ENCODE measurements around the gene MS4A4E. TPM values are rescaled to one million over a fixed set of nuclear protein-coding genes. Genes with fewer than 3 reads are reported as not detected.
"Not testable (repeated sequence)": the region's sequence is repeated elsewhere in the genome, so short reads cannot be mapped to it uniquely, and the experiment has no call there.

Gene MS4A4E
- total RNA-seq, 2 experiments from 2014 or later, result not detected

DNA sequence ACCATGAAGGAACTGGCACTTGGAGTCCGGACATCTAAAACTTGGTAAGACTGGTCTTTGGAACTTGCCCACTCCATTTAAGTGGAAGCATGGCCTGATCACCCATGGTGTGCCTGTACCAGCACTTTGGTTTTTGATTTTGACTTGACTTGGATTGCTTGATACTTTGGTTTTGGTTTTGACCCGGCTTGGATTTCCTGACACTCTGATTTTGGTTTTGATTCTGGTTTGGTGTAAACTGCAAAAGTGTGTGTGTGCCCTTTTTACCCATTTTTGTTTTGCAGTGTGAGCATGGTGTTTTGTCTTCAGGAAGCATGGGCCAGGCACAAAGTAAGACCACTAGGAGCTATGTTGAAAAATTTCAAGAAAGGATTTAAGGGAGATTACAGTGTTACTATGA, 56.8 kb downstream of the MS4A4E start:
- H3K9me3 Mint-ChIP-seq; intact Hi-C loops (cut with micrococcal nuclease); H3K4me1 Mint-ChIP-seq (ENCODE audit: low read depth); H3K36me3 Mint-ChIP-seq (ENCODE audit: low read depth); H3K27ac Mint-ChIP-seq; CTCF ChIA-PET; DNase-seq; H3K4me3 Mint-ChIP-seq: not testable (repeated sequence)
- H3K27me3 Mint-ChIP-seq (ENCODE audit: low read depth), result peaks cover 15% of the 10 kb centered on the region

DNA sequence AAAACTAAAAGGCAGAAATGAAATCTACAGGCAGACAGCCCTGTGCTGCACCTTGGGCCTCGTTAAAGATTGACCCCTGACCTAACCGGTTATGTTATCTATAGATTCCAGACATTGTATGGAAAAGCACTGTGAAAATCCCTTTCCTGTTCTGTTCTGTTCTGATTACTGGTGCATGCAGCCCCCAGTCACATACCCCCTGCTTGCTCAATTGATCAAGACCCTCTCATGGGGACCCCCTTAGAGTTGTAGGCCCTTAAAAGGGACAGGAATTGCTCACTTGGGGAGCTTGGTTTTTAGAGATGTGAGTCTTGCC, 57.5 kb downstream of the MS4A4E start:
- H3K36me3 Mint-ChIP-seq (ENCODE audit: low read depth); DNase-seq; intact Hi-C loops (cut with micrococcal nuclease); H3K4me1 Mint-ChIP-seq (ENCODE audit: low read depth); CTCF ChIA-PET; H3K9me3 Mint-ChIP-seq; H3K27ac Mint-ChIP-seq; H3K4me3 Mint-ChIP-seq: not testable (repeated sequence)
- H3K27me3 Mint-ChIP-seq (ENCODE audit: low read depth), result peaks cover 18% of the 10 kb centered on the region

DNA sequence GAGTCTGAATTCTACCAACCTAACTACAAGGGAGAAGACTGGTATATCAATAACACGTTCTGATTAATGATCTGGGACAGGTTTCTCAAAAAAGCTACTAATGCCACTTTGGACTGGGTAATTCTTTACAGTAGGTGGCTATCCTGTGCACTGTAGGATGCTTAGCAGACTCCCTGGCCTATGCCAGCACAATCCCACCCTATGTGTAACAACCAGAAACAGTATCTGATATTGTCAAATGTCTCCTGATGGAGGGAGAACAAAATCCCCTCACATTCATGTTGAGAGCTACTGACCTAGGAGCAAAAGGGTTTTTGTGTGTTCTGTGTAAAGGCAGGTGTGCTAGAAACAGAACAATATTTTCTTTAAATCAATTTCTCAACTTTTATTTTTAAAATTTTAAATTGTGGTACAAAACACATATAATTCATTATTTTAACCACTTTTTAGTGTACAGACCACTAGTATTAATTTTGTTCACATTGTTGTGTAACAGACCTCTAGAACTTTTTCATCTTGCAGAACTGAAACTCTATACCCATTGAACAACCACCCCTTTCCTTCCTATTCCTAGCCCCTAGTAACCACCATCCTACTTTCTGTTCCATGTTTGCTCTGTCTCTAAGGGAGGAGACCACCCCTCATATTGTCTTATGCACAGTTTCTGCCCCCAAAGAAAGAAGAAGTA, 58.0 kb downstream of the MS4A4E start:
- CTCF ChIA-PET, result interaction anchor here (1.3 kb wide), 1 partner anchor 8 kb away, joined by 3 read pairs; no protein-coding TSS in a partner anchor
- Mint-ChIP-seq H3K36me3 (ENCODE audit: low read depth) (no peaks in the 10 kb centered on the region), H3K9me3 (peaks cover 3% of the 10 kb centered on the region), H3K4me3 (no peak overlapping the region), H3K27ac (no peak overlapping the region), H3K4me1 (ENCODE audit: low read depth) (no peaks in the 10 kb centered on the region), H3K27me3 (ENCODE audit: low read depth) (peaks cover 21% of the 10 kb centered on the region)
- intact Hi-C loops (cut with micrococcal nuclease), result no loop called here
- DNase-seq, result no peak

DNA sequence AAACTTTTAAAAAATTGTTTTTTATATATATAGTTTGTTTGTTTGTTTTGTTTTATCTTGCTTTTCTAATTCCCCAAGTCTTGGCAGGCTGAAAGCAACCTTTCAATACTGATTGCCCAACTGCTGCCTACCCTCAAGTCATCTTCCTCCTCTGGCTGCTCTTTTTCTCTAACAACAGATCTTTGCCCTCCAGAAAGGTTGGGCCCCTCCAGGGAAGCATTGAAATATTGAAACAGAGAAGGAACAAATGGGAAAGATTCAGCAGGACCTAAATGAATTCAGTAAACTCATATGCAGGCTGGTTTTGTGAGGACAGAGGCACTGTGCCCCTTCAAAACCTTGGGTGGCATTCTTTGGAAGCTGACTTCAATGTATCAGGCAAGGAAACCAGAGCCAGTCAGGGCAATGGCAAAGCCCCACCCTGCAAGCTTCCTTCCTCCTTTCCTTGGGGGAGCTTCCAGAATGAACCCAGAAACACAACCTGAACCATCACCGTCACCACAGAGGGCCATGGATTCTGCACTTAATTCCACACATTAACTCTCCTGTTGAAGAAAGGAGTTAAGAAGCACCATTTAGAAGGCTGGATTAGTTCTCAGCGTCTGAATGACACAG, 59.2 kb downstream of the MS4A4E start:
- H3K9me3 Mint-ChIP-seq, result peaks cover 3% of the 10 kb centered on the region
- no peak overlapping the region for H3K4me3 Mint-ChIP-seq
- no peak overlapping the region for H3K27ac Mint-ChIP-seq
- peaks cover 30% of the 10 kb centered on the region for H3K27me3 Mint-ChIP-seq (ENCODE audit: low read depth)
- CTCF ChIA-PET, result interaction anchor here (1.3 kb wide), 1 partner anchor 9 kb away, joined by 3 read pairs; no protein-coding TSS in a partner anchor
- H3K36me3 Mint-ChIP-seq (ENCODE audit: low read depth), result no peaks in the 10 kb centered on the region
- no peaks in the 10 kb centered on the region for H3K4me1 Mint-ChIP-seq (ENCODE audit: low read depth)
- intact Hi-C loops (cut with micrococcal nuclease), result no loop called here
- no peak for DNase-seq

DNA sequence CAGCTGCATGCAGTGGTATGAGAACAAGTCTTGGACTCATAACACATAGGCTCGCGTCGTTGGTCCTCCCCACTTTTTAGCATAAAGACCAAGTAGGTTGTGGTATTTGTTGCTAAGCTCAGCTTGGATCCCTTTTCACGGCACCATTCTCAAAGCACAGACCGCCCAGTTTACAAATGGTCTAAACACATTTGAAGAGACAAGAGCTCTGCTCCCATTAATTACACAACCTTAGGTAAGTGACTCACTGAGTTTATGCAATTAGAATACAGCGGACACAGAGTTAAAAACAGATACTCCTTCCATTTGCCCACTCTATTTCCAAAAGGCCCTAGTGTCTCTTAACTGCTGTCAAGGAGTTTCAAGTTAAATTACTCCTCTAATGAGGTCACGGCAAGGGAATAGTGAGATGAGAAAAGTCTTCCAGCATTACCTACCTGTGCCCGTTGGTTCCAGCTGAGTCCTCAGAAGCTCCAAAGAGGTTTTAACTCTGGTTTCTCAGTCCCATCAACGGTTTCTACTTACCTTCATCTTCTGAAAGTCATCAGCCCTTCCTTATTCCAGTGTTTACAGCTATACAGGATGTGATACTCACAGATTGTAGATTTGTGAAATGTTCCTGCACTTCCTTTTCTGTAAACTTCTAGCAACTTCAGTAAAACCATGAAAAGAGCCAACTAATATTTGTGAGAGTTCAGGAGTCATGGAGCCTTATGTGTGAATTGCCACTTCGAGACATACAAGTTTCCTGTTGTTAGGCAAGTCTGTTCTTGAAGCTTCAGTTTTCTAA, 60.2 kb downstream of the MS4A4E start, which contains the start of gene MS4A6A:
Gene MS4A6A (minus strand): TSS at position 543 of the 790 bp plus-strand sequence. CDS start 1,356 bp downstream, outside the sequence.
- intact Hi-C loops (cut with micrococcal nuclease), result no loop called here
- DNase-seq, result no peak
- no peaks in the 10 kb centered on the region for H3K36me3 Mint-ChIP-seq (ENCODE audit: low read depth)
- no peaks in the 10 kb centered on the region for H3K4me1 Mint-ChIP-seq (ENCODE audit: low read depth)
- no peak within 1 kb of the TSS for H3K4me3 Mint-ChIP-seq
- H3K27ac Mint-ChIP-seq, result no peak within 1 kb of the TSS
- H3K9me3 Mint-ChIP-seq, result peaks cover 3% of the 10 kb centered on the region
- peaks cover 33% of the 10 kb centered on the region for H3K27me3 Mint-ChIP-seq (ENCODE audit: low read depth)
- CTCF ChIA-PET, result interaction anchor here (0.7 kb wide), 1 partner anchor 10 kb away, joined by 3 read pairs; no protein-coding TSS in a partner anchor

DNA sequence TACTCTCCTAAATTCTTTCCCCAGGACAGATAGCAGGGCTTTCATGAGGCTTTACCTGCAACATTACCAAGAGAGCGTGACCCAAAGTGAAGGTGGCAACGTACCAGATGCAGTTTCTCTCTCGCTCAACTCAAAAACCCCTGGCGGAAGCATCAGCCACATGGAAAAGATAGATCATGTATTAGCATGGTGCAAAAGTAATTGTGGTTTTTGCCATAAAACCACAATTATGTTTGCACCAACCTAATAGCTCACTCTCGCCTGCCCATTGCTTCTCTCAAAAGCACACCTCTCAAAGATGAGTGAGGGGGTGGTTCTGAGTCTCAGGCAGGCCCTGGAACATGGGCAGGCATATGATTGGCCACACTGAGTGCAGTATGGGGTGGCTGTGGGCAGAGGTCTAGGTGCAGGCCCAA, 67.1 kb downstream of the MS4A4E start:
- intact Hi-C loops (cut with micrococcal nuclease), result no loop called here
- peak; percentile 10 for DNase-seq
- Mint-ChIP-seq H3K4me1 (ENCODE audit: low read depth) (no peaks in the 10 kb centered on the region), H3K4me3 (no peak overlapping the region), H3K27me3 (ENCODE audit: low read depth) (peaks cover 27% of the 10 kb centered on the region), H3K27ac (no peak overlapping the region), H3K9me3 (peaks cover under 1% of the 10 kb centered on the region), H3K36me3 (ENCODE audit: low read depth) (no peaks in the 10 kb centered on the region)
- CTCF ChIA-PET, result no interaction called here

DNA sequence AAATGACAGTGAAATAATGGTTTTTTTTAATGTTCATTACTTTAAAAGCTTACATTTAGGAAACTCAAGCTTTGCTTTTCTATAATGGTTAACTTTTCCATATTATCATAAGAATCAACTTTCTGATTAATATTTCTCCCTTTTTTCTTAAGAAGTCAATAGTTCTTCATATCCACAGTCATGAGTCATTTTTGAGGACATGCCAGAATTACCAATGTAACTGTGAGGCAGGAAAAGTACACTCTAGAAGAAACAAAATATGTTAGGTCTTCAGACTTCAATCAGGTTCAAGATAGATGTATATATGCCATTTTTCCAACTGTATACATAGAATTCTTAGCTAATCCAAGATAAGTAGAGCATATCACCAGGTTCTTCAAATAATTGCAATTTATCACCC, 70.9 kb downstream of the MS4A4E start:
- H3K4me1 Mint-ChIP-seq (ENCODE audit: low read depth), result no peaks in the 10 kb centered on the region
- H3K36me3 Mint-ChIP-seq (ENCODE audit: low read depth), result no peaks in the 10 kb centered on the region
- intact Hi-C loops (cut with micrococcal nuclease), result no loop called here
- H3K9me3 Mint-ChIP-seq, result peaks cover 24% of the 10 kb centered on the region
- H3K27ac Mint-ChIP-seq, result no peak overlapping the region
- DNase-seq, result no peak
- CTCF ChIA-PET, result interaction anchor here (1.4 kb wide), 1 partner anchor 18 kb away, joined by 4 read pairs; no protein-coding TSS in a partner anchor
- H3K27me3 Mint-ChIP-seq (ENCODE audit: low read depth), result peaks cover 12% of the 10 kb centered on the region
- no peak overlapping the region for H3K4me3 Mint-ChIP-seq

DNA sequence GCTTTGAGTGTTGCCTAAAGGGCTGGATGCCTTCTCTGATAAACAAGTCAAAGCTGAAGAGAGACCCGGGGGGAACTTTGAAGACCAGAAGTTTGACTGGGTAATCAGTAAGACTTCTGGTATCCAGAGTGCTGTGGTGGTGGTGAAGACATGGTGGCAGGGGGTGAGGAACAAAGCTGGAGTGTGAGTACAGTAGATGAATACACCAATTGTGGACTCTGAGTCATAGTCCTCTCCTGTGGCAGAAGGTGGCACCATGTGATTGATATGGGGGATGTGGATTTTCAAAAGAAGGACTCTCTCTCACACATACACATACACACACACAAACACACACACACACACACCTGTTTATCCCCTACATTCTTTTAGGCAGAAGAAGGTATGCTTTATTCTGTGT, 72.4 kb downstream of the MS4A4E start:
- Mint-ChIP-seq H3K9me3 (peaks cover 24% of the 10 kb centered on the region), H3K4me1 (ENCODE audit: low read depth) (no peaks in the 10 kb centered on the region), H3K27ac (no peak overlapping the region), H3K4me3 (no peak overlapping the region), H3K36me3 (ENCODE audit: low read depth) (no peaks in the 10 kb centered on the region), H3K27me3 (ENCODE audit: low read depth) (peaks cover 12% of the 10 kb centered on the region)
- DNase-seq, result no peak
- CTCF ChIA-PET, result interaction anchor here (1.0 kb wide), 1 partner anchor 22 kb away, joined by 3 read pairs; no protein-coding TSS in a partner anchor
- intact Hi-C loops (cut with micrococcal nuclease), result no loop called here

DNA sequence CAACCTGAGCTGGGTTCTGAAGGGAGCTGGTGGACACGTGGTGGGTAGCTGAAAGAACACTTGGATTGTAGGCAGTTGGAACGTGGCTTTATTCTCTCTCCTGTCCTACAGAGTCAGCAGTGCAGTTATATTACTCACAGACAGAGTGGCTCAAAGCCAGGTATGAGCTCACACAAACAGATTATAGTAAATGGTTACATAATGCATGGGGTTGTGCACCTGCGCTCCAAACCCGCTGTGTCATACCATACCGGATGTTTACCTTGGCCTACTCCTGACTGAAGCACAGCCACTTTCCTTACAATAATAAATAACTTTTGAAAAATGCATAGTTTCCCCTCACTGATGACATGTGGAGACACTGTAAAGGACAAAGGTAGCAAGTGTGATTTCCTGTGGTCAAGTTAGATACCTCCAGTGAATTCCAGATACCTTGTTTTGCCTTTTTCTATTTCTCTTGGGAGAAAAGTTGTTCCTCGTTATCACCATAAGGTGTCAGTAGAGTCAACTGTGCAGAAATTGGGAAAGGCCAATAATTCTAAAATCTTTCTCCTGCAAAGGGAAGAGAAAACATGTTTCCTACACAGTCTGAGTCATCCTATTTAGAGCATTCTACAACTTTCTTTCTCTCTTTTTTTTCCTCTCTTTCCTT, 73.5 kb downstream of the MS4A4E start:
- no peak overlapping the region for H3K27ac Mint-ChIP-seq
- CTCF ChIA-PET, result interaction anchor here (0.7 to 1.1 kb wide), 3 partner anchors 23 to 420 kb away, joined by 3 read pairs; no protein-coding TSS in a partner anchor
- intact Hi-C loops (cut with micrococcal nuclease), result no loop called here
- H3K27me3 Mint-ChIP-seq (ENCODE audit: low read depth), result peaks cover 14% of the 10 kb centered on the region
- no peaks in the 10 kb centered on the region for H3K36me3 Mint-ChIP-seq (ENCODE audit: low read depth)
- DNase-seq, result peak; percentile 31
- no peaks in the 10 kb centered on the region for H3K4me1 Mint-ChIP-seq (ENCODE audit: low read depth)
- no peak overlapping the region for H3K4me3 Mint-ChIP-seq
- H3K9me3 Mint-ChIP-seq, result peaks cover 24% of the 10 kb centered on the region

DNA sequence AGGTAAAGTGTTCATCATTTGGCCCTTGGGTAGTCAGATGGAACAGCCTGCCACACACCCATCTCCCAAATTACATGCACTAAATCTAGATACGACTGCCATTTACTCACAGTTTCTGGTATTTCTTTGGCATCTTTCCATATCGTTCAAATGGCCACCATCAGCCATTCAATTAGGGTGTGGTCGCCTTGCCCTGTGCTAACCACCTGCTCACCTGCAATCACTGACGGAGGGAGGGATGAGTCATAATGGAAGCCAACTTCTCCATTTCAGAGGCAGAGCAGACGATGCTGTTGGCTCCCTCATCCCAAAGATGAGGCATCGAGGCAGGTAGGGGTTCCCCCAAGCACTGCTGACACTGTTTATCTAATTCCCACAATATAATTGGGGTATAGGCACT, 74.6 kb downstream of the MS4A4E start:
- H3K36me3 Mint-ChIP-seq (ENCODE audit: low read depth), result no peaks in the 10 kb centered on the region
- H3K4me1 Mint-ChIP-seq (ENCODE audit: low read depth), result no peaks in the 10 kb centered on the region
- H3K27me3 Mint-ChIP-seq (ENCODE audit: low read depth), result peaks cover 14% of the 10 kb centered on the region
- intact Hi-C loops (cut with micrococcal nuclease), result no loop called here
- CTCF ChIA-PET, result no interaction called here
- H3K9me3 Mint-ChIP-seq, result peaks cover 24% of the 10 kb centered on the region
- H3K27ac Mint-ChIP-seq, result no peak overlapping the region
- DNase-seq, result no peak
- no peak overlapping the region for H3K4me3 Mint-ChIP-seq

DNA sequence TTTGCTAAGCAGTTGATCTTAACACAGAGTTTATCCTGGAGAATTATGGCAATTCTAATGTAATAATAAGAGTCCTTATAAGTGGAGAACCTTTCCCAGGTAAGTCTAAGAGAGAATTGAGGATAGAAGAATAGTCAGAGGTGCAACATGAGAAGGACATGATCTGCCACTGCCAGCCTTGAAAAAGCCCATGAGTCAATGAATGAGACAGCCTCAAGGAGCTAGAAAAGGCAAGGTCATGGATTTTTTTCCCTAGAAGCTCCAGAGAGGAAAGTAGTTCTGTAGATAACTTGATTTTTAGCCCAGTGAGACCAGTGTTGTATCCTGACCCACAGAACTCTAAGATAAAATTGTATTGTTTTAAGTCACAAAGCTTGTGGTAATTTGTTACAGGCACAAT, 77.0 kb downstream of the MS4A4E start:
- DNase-seq, result no peak
- Mint-ChIP-seq H3K27me3 (ENCODE audit: low read depth) (peaks cover 11% of the 10 kb centered on the region), H3K4me3 (no peak overlapping the region), H3K4me1 (ENCODE audit: low read depth) (no peaks in the 10 kb centered on the region), H3K9me3 (peaks cover 24% of the 10 kb centered on the region), H3K36me3 (ENCODE audit: low read depth) (no peaks in the 10 kb centered on the region), H3K27ac (no peak overlapping the region)
- intact Hi-C loops (cut with micrococcal nuclease), result no loop called here
- CTCF ChIA-PET, result no interaction called here

DNA sequence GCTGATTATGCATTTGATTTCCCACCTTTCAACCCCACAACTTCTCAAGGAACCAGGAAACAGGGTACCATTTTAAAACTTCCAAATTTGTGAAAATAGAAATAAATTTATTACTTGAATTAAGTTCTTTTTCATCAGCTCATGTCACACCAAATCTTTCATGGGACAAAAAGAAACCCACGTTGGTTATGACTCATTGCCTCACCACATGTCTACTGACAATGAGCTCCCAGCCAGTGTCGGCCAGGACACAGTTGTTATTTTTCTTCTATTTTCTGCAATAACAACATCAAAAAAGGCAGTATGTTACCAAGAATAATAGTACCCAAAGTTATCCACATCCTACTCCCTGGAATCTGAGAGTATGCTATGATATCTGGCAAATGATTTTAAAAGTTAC, 77.4 kb downstream of the MS4A4E start:
- Mint-ChIP-seq H3K27me3 (ENCODE audit: low read depth) (peaks cover 9% of the 10 kb centered on the region), H3K36me3 (ENCODE audit: low read depth) (no peaks in the 10 kb centered on the region), H3K9me3 (peaks cover 20% of the 10 kb centered on the region), H3K4me1 (ENCODE audit: low read depth) (no peaks in the 10 kb centered on the region), H3K4me3 (no peak overlapping the region), H3K27ac (no peak overlapping the region)
- DNase-seq, result no peak
- intact Hi-C loops (cut with micrococcal nuclease), result no loop called here
- CTCF ChIA-PET, result no interaction called here
